ENCODE measurements around the gene IL1RAP.
"Not testable (repeated sequence)": the region's sequence is repeated elsewhere in the genome, so short reads cannot be mapped to it uniquely, and the experiment has no call there.

IL1RAP gene, protein sequence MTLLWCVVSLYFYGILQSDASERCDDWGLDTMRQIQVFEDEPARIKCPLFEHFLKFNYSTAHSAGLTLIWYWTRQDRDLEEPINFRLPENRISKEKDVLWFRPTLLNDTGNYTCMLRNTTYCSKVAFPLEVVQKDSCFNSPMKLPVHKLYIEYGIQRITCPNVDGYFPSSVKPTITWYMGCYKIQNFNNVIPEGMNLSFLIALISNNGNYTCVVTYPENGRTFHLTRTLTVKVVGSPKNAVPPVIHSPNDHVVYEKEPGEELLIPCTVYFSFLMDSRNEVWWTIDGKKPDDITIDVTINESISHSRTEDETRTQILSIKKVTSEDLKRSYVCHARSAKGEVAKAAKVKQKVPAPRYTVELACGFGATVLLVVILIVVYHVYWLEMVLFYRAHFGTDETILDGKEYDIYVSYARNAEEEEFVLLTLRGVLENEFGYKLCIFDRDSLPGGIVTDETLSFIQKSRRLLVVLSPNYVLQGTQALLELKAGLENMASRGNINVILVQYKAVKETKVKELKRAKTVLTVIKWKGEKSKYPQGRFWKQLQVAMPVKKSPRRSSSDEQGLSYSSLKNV

DNA sequence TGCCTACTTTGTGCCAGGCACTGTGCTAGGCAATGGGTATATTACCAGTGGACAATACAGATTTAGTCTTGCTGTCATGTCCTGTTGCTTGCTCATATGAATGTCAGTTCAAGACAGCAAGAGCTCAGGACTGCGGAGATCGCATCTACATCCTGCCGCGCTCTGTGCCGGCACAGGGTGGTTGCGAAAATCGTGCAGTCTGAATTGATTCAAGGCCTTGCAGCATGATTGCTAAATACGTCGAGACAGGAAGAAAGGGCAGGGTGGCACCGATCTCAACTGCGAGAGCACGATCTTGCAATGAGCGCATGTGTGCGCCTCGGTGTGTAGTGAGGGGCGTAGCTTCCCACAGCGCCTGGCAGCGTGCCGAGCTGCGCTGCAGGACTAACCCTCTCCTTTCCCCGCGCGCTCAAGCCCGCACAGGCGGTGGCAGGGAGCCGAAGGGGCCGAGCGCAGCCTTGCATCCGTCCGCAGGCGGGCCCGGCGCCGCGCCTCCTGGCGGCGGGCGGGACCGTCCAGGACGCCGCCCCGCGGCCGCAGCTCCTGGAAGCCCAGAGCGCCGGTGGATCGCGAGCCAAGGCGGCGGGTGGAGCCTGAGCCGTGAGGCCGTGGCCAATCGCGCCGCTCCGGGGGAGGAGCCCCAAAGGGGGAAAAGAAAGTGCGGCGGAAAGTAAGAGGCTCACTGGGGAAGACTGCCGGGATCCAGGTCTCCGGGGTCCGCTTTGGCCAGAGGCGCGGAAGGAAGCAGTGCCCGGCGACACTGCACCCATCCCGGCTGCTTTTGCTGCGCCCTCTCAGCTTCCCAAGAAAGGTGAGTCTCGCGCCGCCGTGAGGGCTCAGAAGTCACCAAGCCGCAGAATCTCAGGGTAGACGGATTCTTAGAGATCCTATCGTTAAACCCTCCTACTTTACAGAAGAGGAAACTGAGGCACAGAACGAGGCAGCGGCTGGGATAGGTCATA is at the start of gene IL1RAP:
IL1RAP (plus strand) TSS at position 677 of the 962 bp plus-strand sequence. CDS start 50,205 bp downstream, outside the sequence.
- peak; percentile 89 for DNase-seq

DNA sequence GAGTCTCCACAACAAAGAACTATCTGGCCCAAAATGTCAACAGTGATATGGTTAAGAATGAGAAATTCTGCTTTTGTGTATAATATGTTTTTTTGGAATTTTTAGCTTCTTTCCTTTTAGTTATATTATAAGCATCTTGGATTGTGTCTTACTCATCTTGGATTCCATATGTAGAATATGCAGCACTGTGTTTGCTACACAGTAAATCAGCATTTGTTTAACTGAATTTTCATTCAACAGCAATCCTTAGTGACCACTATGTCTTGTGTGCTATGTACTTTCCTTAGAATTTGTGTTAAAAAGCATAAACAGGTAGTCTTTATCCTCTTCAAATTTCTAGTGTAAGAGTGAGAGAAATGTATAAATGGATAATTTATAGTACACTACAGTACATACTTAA is 46.0 kb upstream of the IL1RAP start:
- no peak for DNase-seq

DNA sequence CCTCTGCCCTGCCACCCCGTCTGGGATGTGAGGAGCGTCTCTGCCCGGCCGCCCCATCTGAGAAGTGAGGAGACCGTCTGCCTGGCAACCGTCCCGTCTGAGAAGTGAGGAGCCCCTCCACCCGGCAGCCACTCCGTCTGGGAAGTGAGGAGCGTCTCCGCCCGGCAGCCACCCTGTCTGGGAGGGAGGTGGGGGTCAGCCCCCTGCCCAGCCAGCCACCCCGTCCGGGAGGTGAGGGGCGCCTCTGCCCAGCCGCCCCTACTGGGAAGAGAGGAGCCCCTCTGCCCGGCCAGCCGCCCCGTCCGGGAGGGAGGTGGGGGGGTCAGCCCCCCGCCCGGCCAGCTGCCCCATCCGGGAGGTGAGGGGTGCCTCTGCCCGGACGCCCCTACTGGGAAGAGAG is 40.6 kb upstream of the IL1RAP start:
- DNase-seq: not testable (repeated sequence)

GRCh38 chr3:190481779-190482178 is 32.1 kb upstream of the IL1RAP start:
- DNase-seq: no peak

- no peak for DNase-seq
Measured at GRCh38 chr3:190485830-190486532, 27.9 kb upstream of the IL1RAP start.

GRCh38 chr3:190486533-190486864 is 27.4 kb upstream of the IL1RAP start:
- no peak for DNase-seq

DNA sequence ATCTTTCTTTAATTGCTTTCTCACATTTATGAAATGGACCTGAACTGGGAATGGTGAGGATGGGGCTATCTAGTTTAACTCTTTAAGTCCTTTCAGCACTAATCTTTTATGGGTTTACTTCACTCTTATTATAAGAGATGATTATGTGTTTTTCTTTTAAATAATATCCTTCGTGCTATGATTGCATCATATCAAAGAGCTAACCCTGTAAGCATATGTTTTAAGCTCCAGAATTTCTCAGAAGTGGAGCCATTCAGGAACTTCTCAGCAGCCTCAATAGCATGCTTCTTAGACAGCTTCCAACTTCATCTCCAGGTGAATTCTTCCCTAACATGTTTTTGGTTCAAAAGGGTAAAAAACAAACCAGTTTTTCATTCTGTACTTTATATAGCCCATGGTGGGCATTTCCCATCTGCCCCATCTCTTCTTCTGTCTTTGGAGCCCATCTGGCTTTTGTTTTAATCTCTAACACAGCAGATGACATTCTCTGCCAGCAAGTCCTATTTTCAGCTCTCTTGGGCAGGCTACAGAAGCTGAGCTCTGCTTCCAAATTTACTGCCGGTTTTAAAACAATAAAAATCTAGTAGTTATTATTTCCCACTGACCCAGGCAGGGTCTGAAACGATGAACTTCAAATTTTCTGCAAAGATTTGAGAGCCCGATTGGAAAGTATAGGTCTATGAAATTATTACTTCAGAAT is 26.8 kb upstream of the IL1RAP start:
- DNase-seq: no peak

DNA sequence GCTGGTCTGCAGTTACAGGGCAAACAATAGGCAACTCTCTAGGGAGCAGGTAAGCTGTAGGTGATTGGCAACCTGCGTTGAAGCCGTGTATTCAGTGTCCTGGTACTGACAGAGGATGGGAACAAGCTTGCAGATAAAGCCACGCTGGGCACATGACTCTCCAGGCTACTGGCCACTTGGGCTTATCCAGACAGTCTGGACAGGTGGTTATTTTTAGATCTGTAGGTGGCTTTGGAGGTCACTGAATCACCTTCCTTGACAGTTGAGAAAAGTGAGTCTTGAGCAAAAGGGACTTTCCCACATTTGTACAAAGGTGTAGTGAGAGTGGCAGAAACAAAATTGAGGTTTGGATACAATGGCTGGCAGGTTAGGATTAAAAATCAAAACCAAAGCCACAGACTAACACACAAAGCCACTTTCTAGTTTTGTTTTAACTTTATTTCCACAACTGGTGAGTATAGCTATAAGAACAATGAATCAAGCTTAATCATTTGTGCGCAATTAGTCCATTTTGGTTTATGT is 22.3 kb upstream of the IL1RAP start:
- peak; percentile 27 for DNase-seq

- no peak for DNase-seq
Measured at GRCh38 chr3:190492129-190492528, 21.8 kb upstream of the IL1RAP start.

DNA sequence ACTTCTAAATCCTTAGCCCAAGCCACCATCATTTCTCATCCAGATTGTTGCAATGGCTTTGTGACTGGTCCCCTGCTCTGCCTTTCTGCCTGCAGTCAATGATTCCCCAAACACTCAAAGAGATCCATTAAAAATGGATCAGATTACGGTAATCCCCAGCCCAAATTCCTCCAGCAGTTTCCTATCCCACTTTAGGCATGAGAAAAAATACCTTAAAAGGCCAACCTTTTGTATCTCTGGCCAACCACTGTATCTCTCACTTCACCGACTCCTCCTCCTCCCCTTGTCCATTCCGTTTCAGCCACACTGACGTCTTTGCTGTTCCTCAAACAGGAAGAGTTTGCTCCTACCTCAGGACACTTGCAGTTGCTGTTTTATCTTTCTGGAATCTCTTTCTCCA is 20.9 kb upstream of the IL1RAP start:
- no peak for DNase-seq

DNA sequence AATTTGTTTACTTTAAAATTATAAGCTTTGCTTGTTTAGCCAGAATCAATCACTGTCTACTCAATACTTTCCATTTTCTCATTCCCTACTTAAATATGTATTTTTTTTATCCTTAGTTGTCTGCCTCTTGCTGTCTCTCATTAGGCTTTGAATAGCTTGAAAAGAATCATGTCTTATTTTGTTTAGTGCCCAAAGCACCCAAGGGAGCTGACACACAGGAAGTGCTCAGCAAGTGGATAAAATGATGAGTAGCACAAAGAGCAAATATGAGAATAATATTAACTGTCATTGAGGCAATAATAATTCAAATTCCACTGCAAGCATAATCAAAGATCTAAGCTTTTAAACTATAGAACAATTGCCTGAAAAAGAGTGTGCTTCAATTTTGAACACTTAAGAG is 19.0 kb upstream of the IL1RAP start:
- DNase-seq: no peak

DNA sequence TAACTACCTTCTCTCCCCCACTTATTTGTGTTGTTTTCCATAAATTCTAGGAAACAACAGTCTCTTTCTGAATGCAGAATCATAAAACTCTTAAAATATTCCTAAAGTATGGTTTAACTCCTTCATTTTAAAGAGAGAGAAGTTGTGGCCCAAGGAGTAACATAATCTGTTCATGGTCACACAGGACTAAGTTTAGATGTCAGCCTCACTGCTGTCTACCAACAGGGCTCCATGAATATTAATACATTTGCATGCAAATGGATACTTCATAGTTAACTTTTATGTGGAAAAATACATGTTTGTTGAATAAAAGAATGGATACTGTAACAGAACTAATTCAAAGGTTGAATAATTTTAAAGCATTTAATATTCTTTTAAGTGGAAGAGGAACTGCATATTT is 18.5 kb upstream of the IL1RAP start:
- DNase-seq: no peak

DNA sequence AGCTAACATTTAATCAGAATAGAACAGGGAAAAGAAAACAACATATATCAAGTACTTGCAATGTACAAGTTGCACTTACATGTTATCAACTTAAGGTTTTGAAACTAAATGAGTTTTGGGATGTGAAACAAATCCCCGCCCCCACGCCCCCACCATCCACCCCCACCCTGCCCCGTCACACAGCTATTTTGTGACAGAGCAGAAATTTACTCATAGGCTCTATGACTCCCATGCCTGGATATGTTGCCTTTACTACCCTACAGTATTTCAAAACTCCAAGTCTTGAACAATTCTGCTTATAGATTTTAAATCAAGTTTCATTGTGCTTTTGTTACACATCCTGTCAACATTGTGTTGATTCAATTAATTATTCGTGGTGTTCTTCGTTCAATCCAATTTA is 18.1 kb upstream of the IL1RAP start:
- DNase-seq: no peak

DNA sequence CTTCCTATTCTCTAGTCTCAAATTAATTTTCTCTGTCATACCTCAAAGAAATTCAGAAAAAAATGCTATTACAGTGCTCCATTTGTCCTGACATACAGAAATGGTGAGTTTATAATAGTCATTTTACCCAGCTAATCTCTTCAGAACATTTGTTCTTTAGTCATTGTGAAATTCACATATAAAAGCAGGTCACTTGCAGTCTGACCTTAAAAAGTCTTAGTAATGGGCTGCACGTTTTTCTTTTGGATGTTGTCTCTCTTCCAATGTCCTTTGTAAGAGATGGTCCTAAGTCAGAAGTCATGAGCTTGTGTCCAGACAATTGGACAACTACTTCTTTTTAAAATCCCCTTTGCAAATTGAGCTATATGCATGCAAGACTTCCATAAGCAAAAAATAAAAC is 17.0 kb upstream of the IL1RAP start:
- DNase-seq: no peak

- DNase-seq: no peak
Measured at GRCh38 chr3:190497811-190498210, 16.1 kb upstream of the IL1RAP start.

GRCh38 chr3:190498293-190498692 is 15.6 kb upstream of the IL1RAP start:
- DNase-seq: no peak

GRCh38 chr3:190499122-190499521 is 14.8 kb upstream of the IL1RAP start:
- no peak for DNase-seq

- no peak for DNase-seq
Measured at GRCh38 chr3:190502946-190503345, 10.9 kb upstream of the IL1RAP start.

GRCh38 chr3:190504354-190505125 is 9.3 kb upstream of the IL1RAP start:
- no peak for DNase-seq

GRCh38 chr3:190505381-190506003 is 8.4 kb upstream of the IL1RAP start:
- DNase-seq: no peak

DNA sequence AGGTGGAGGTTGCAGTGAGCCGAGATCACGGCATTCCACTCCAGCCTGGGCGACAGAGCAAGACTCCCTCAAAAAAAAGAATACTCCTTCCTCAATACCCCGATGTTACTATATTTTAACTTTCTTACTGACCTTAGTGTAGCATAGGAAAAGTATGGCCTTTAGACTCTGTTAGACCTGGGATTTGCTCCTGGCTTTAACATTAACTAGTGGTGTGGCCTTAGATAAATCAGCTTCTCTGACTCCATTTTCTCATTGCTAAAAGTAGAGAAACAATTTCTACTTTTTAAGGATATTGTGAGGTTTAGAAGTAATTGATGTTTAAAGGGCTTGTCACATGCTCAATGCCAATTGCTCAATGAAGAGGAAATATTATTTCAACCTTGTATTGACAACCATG is 7.6 kb upstream of the IL1RAP start:
- no peak for DNase-seq
